ENCODE measurements around the gene EVI5. TPM values are rescaled to one million over a fixed set of nuclear protein-coding genes. Genes with fewer than 3 reads are reported as not detected.

Gene EVI5
- polyA plus RNA-seq, 2 of the 4 experiments (the other 2 are of a cell fraction) = 10.2 to 10.4 TPM

DNA sequence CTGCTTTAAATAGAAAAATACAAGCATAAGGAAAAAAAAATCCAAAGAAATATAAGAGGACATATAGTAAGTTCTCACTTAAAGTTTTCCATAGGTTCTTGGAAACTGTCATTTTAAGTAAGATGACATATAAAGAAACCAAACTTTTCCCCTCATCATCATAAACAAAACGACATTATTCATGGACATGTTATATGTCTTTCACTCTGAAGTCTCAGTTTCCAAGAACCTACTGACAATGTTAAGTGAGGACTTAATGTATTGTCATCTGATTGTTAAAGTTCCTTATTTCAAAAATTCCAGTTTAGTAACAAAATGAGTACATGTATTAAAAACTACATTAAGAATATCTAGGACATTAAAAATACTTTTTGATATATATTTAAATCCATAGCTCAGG is 228.6 kb downstream of the EVI5 start:
- H3K27ac ChIP-seq = no peak overlapping the region
- TF ChIP-seq ZFP36 (IDR thresholded peaks at IDR 0.05; ENCODE audit: borderline replicate concordance, partially characterized antibody) (no peak), MAZ (IDR thresholded peaks at IDR 0.05; ENCODE audit: borderline replicate concordance, low read depth, low read length) (no peak), CHD4 (IDR thresholded peaks at IDR 0.05; ENCODE audit: borderline replicate concordance) (no peak), PHF8 (IDR thresholded peaks at IDR 0.05; ENCODE audit: borderline replicate concordance, low read depth) (no peak), EHMT2 (IDR thresholded peaks at IDR 0.05; ENCODE audit: low read depth) (no peak), HEYL (CRISPR knock-in tag; IDR thresholded peaks at IDR 0.05) (no peak), HOXB13 (CRISPR knock-in tag; IDR thresholded peaks at IDR 0.05; ENCODE audit: low read depth) (no peak), MYC (IDR thresholded peaks at IDR 0.05; ENCODE audit: borderline replicate concordance, low read length) (no peak), CEBPB (IDR thresholded peaks at IDR 0.05) (no peak), HOXA7 (CRISPR knock-in tag; IDR thresholded peaks at IDR 0.05) (no peak), CBX2 (IDR thresholded peaks at IDR 0.05; ENCODE audit: borderline replicate concordance, low read depth) (no peak), ZNF302 (CRISPR knock-in tag; IDR thresholded peaks at IDR 0.05) (no peak), FOXS1 (CRISPR knock-in tag; IDR thresholded peaks at IDR 0.05) (no peak), SMC3 (IDR thresholded peaks at IDR 0.05) (no peak), BHLHE40 (IDR thresholded peaks at IDR 0.05; ENCODE audit: low read depth, low read length) (no peak)
- TF ChIP-seq, protein P1, sequence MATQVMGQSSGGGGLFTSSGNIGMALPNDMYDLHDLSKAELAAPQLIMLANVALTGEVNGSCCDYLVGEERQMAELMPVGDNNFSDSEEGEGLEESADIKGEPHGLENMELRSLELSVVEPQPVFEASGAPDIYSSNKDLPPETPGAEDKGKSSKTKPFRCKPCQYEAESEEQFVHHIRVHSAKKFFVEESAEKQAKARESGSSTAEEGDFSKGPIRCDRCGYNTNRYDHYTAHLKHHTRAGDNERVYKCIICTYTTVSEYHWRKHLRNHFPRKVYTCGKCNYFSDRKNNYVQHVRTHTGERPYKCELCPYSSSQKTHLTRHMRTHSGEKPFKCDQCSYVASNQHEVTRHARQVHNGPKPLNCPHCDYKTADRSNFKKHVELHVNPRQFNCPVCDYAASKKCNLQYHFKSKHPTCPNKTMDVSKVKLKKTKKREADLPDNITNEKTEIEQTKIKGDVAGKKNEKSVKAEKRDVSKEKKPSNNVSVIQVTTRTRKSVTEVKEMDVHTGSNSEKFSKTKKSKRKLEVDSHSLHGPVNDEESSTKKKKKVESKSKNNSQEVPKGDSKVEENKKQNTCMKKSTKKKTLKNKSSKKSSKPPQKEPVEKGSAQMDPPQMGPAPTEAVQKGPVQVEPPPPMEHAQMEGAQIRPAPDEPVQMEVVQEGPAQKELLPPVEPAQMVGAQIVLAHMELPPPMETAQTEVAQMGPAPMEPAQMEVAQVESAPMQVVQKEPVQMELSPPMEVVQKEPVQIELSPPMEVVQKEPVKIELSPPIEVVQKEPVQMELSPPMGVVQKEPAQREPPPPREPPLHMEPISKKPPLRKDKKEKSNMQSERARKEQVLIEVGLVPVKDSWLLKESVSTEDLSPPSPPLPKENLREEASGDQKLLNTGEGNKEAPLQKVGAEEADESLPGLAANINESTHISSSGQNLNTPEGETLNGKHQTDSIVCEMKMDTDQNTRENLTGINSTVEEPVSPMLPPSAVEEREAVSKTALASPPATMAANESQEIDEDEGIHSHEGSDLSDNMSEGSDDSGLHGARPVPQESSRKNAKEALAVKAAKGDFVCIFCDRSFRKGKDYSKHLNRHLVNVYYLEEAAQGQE (IDR thresholded peaks at IDR 0.05) = no peak
- TF ChIP-seq, protein P2, sequence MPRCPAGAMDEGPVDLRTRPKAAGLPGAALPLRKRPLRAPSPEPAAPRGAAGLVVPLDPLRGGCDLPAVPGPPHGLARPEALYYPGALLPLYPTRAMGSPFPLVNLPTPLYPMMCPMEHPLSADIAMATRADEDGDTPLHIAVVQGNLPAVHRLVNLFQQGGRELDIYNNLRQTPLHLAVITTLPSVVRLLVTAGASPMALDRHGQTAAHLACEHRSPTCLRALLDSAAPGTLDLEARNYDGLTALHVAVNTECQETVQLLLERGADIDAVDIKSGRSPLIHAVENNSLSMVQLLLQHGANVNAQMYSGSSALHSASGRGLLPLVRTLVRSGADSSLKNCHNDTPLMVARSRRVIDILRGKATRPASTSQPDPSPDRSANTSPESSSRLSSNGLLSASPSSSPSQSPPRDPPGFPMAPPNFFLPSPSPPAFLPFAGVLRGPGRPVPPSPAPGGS (IDR thresholded peaks at IDR 0.05) = no peak
- TF ChIP-seq, protein P3, sequence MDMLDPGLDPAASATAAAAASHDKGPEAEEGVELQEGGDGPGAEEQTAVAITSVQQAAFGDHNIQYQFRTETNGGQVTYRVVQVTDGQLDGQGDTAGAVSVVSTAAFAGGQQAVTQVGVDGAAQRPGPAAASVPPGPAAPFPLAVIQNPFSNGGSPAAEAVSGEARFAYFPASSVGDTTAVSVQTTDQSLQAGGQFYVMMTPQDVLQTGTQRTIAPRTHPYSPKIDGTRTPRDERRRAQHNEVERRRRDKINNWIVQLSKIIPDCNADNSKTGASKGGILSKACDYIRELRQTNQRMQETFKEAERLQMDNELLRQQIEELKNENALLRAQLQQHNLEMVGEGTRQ (IDR thresholded peaks at IDR 0.05) = no peak
- H3K4me3 ChIP-seq = no peak overlapping the region
- 92% methylated on average over 1 of the region's 1 CpG for WGBS (ENCODE audit: missing lambda C conversion rate)
- POLR2A ChIA-PET = interaction anchor here (0.6 kb wide), 1 partner anchor 37 kb away, joined by 4 read pairs; no protein-coding TSS in a partner anchor
- no peak for FAIRE-seq
- ATAC-seq = no peak
- no peaks in the 10 kb centered on the region for H3K4me1 ChIP-seq
- CTCF ChIA-PET = interaction anchor here (0.5 kb wide), 1 partner anchor 139 kb away, joined by 3 read pairs; no protein-coding TSS in a partner anchor
- H3K4me2 ChIP-seq = no peak overlapping the region
- H3K9me3 ChIP-seq = no peaks in the 10 kb centered on the region
- DNase-seq (ENCODE audit: low read depth in 1 of 2, low spot score in 1 of 2) = no peak

- Histone ChIP-seq H3K4me2 (no peak overlapping the region), H3K4me3 (no peak overlapping the region), H3K27ac (no peak overlapping the region), H3K4me1 (no peaks in the 10 kb centered on the region), H3K9me3 (no peaks in the 10 kb centered on the region)
- no peak for DNase-seq (ENCODE audit: low read depth in 1 of 2, low spot score in 1 of 2)
- ChIA-PET CTCF (interaction anchor here (1.4 kb wide), 1 partner anchor 10 kb away, joined by 4 read pairs; no protein-coding TSS in a partner anchor), POLR2A (no interaction called here)
- FAIRE-seq = no peak
- no peak for TF ChIP-seq SREBF2 (IDR thresholded peaks at IDR 0.05)
- no peak for TF ChIP-seq HDAC2 (IDR thresholded peaks at IDR 0.05)
- no peak for TF ChIP-seq HES2 (IDR thresholded peaks at IDR 0.05)
- no peak for TF ChIP-seq CBX2 (IDR thresholded peaks at IDR 0.05; ENCODE audit: borderline replicate concordance, low read depth)
- no peak for TF ChIP-seq HOXA7 (CRISPR knock-in tag; IDR thresholded peaks at IDR 0.05)
- TF ChIP-seq GATA3 (IDR thresholded peaks at IDR 0.05; ENCODE audit: borderline replicate concordance) = no peak
- TF ChIP-seq PHF8 (IDR thresholded peaks at IDR 0.05; ENCODE audit: borderline replicate concordance, low read depth) = no peak
- no peak for TF ChIP-seq CTCF (IDR thresholded peaks at IDR 0.05)
- no peak for TF ChIP-seq FOSB (CRISPR knock-in tag; IDR thresholded peaks at IDR 0.05)
- TF ChIP-seq JUN (IDR thresholded peaks at IDR 0.05) = no peak
- TF ChIP-seq PBX3 (IDR thresholded peaks at IDR 0.05) = no peak
- no peak for ATAC-seq
- WGBS (ENCODE audit: missing lambda C conversion rate) = 95% methylated on average over 3 of the region's 3 CpGs
Observed at GRCh38 chr1:92554216-92554615, 230.7 kb downstream of the EVI5 start.
